Non-pigmented ciliary epithelial cell (primary cell): Measurements from ENCODE around the gene KIAA2012.

Experiments used
- DNase-seq: peaks from one replicate; pipeline ENCODE4 v3.0.0-alpha.2; 2010; ENCODE audit warnings: low read depth

The KIAA2012 gene

GRCh38 chr2:202043475-202043874 lies 29.6 kb upstream of the KIAA2012 start:
- no peak for DNase-seq

GRCh38 chr2:202044777-202045176 lies 28.3 kb upstream of the KIAA2012 start:
- DNase-seq: no peak

GRCh38 chr2:202046572-202046971 lies 26.5 kb upstream of the KIAA2012 start:
- no peak for DNase-seq

- no peak for DNase-seq
These were observed 23.8 kb upstream of the KIAA2012 start for GRCh38 chr2:202049092-202049728.

- no peak for DNase-seq
These were observed 23.2 kb upstream of the KIAA2012 start for GRCh38 chr2:202049840-202050239.

GRCh38 chr2:202050652-202051051 lies 22.4 kb upstream of the KIAA2012 start:
- no peak for DNase-seq

- DNase-seq: no peak
These were observed 21.4 kb upstream of the KIAA2012 start for GRCh38 chr2:202051499-202052161.

- no peak for DNase-seq
These were observed 20.8 kb upstream of the KIAA2012 start for GRCh38 chr2:202052235-202052634.

GRCh38 chr2:202054679-202055078 lies 18.4 kb upstream of the KIAA2012 start:
- no peak for DNase-seq

- DNase-seq: no peak
These were observed 16.4 kb upstream of the KIAA2012 start for GRCh38 chr2:202056611-202057010.

- DNase-seq: no peak
These were observed 12.8 kb upstream of the KIAA2012 start for GRCh38 chr2:202060218-202060617.

GRCh38 chr2:202061695-202062094 lies 11.4 kb upstream of the KIAA2012 start:
- DNase-seq: no peak

- DNase-seq: peak; percentile 97
These were observed 8.7 kb upstream of the KIAA2012 start for GRCh38 chr2:202064171-202064880.

GRCh38 chr2:202064881-202065230 lies 8.2 kb upstream of the KIAA2012 start:
- no peak for DNase-seq

- no peak for DNase-seq
These were observed 7.2 kb upstream of the KIAA2012 start for GRCh38 chr2:202065876-202066275.

- no peak for DNase-seq
These were observed 6.2 kb upstream of the KIAA2012 start for GRCh38 chr2:202066875-202067274.

GRCh38 chr2:202067589-202067988 lies 5.5 kb upstream of the KIAA2012 start:
- DNase-seq: no peak

- no peak for DNase-seq
These were observed 3.6 kb upstream of the KIAA2012 start for GRCh38 chr2:202069170-202070067.

GRCh38 chr2:202071107-202071506 lies 1.9 kb upstream of the KIAA2012 start:
- no peak for DNase-seq

GRCh38 chr2:202072226-202072625 lies 829 bp upstream of the KIAA2012 start:
- DNase-seq: no peak

GRCh38 chr2:202074324-202074723 lies 1.3 kb downstream of the KIAA2012 start:
- DNase-seq: no peak

- DNase-seq: no peak
These were observed 6.3 kb downstream of the KIAA2012 start for GRCh38 chr2:202079310-202079709.
